Activated naive CD4-positive, alpha-beta T cell treated with anti-CD3 and anti-CD28 coated beads, Interleukin-2, amount 50 U/mL, for 24 hours (primary cell): Measurements from ENCODE around the gene DPP9.
A peak's percentile ranks its signal among the peaks of the same experiment; 100 is the strongest.

Experiments
- H3K27ac Mint-ChIP-seq: one replicate; pipeline ENCODE4 v1.8.0; 2021; ENCODE audit warnings: mild to moderate bottlenecking, mixed read lengths
- H3K27me3 Mint-ChIP-seq: one replicate; pipeline ENCODE4 v1.8.0; 2021; ENCODE audit warnings: mixed read lengths
- H3K36me3 Mint-ChIP-seq: one replicate; pipeline ENCODE4 v1.8.0; 2021; ENCODE audit warnings: mixed read lengths
- H3K4me1 Mint-ChIP-seq: one replicate; pipeline ENCODE4 v1.8.0; 2021; ENCODE audit warnings: mixed read lengths
- H3K4me3 Mint-ChIP-seq: one replicate; pipeline ENCODE4 v1.8.0; 2021; ENCODE audit warnings: mild to moderate bottlenecking, mixed read lengths
- H3K9me3 Mint-ChIP-seq: one replicate; pipeline ENCODE4 v1.8.0; 2021; ENCODE audit warnings: mixed read lengths

DPP9 gene

DNA sequence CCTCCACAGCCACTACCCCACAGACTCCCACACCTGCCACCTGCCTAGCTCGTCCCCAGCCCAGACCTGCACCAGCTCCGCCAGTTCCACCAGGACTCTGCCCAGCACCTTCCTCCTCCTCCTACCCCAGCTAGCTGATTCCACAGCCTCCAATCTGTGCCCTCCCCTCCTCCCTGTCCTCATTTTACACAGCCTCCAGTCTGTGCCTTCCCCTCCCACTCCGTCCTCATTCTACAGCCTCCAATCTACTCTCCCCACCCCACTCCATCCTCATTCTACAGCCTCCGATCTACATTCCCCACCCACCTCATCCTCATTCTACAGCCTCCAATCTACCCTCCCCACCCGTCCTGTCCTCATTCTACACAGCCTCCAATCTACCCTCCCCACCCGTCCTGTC, 60.8 kb downstream of the DPP9 start:
- Mint-ChIP-seq H3K36me3 (no peaks in the 10 kb centered on the region), H3K4me1 (peaks cover 4% of the 10 kb centered on the region), H3K27ac (no peak overlapping the region), H3K4me3 (no peak overlapping the region), H3K9me3 (no peaks in the 10 kb centered on the region), H3K27me3 (no peaks in the 10 kb centered on the region)

DNA sequence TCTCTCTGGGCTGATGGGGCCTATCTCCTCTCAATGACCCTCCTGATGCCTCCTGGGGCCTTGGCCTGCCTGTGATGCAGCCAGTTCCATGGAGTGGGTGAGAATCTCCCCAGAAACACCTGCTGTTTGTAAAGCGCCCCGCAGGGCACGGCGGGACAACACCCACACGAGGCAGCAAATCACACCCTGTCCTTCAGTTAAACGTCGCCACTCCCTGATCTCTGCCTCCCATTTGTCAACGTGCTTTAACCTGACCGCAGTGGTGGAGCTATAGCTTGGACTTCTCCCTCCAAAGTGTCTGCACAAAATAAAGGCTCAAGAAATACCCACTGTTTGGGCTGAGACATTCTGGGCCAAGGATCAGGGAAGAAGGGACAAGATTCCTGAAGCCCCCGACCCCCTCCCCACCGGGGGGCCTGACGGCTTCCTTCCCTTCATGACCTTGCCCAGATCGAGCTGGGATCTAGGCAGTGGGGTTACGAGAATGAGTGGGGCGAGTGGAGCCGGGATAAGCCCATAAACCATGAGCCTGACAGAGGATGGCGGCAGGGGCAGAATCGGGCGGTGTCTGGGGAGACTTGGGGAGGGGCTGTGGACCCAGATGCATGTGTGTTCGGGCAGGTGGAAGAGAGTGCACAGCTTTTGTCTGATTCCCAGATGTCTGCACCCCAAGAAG, 61.5 kb downstream of the DPP9 start:
- peak overlapping the region; percentile 59 for H3K27ac Mint-ChIP-seq

DNA sequence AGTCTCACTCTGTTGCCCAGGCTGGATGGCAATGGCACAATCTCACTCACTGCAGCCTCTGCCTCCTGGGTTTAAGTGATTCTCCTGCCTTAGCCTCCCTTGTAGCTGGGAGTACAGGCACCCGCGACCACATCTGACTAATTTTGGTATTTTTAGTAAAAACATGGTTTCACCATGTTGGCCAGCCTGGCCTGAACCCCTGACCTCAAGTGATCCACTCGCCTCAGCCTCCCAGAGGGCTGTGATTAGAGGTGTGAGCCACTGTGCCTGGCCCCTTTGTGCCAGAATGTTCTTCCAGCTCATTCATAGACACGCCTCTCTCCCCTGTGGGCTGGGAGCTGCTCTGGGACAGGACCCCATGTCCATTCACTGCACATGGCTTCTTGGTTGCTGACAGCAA, 62.6 kb downstream of the DPP9 start:
- Mint-ChIP-seq H3K4me3 (no peak overlapping the region), H3K9me3 (no peaks in the 10 kb centered on the region), H3K36me3 (no peaks in the 10 kb centered on the region), H3K27me3 (no peaks in the 10 kb centered on the region), H3K4me1 (peaks cover 4% of the 10 kb centered on the region), H3K27ac (no peak overlapping the region)

More for the DNA sequence above, 61.5 kb downstream of the DPP9 start:
- H3K27me3 Mint-ChIP-seq, result no peaks in the 10 kb centered on the region
- H3K9me3 Mint-ChIP-seq, result no peaks in the 10 kb centered on the region
- no peaks in the 10 kb centered on the region for H3K36me3 Mint-ChIP-seq
- no peak overlapping the region for H3K4me3 Mint-ChIP-seq
- peaks cover 4% of the 10 kb centered on the region for H3K4me1 Mint-ChIP-seq

DNA sequence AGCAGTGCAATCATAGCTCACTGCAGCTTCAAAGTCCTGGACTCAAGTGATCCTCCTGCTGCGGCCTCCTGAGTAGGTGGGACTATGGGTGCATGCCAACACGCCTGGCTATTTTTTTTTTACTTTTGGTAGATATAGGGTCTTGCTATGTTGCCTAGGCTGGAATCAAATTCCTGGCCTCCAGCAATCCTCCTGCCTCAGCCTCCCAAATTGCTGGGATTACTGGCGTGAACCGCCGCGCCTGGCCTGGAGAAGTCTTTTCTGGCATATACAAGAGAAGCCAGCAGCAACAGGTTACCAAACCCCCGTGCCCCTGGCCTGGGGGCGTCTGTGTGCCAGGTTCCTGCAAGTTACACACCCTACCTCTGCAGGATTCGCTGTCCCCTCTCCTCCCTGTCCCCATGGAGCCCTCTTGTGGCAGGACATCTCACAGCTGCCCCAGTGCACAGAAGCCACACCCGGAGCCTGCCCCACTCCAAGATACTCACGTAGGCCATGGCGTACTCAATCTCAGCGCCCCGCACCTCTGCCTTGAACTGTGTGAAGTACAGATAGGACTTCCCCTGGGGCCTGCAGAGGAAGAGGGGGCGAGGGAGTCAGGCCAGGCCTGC, 63.4 kb downstream of the DPP9 start:
- H3K4me1 Mint-ChIP-seq, result peaks cover 4% of the 10 kb centered on the region
- H3K36me3 Mint-ChIP-seq, result no peaks in the 10 kb centered on the region
- H3K4me3 Mint-ChIP-seq, result no peak overlapping the region
- H3K27ac Mint-ChIP-seq, result no peak overlapping the region
- no peaks in the 10 kb centered on the region for H3K9me3 Mint-ChIP-seq
- H3K27me3 Mint-ChIP-seq, result no peaks in the 10 kb centered on the region

DNA sequence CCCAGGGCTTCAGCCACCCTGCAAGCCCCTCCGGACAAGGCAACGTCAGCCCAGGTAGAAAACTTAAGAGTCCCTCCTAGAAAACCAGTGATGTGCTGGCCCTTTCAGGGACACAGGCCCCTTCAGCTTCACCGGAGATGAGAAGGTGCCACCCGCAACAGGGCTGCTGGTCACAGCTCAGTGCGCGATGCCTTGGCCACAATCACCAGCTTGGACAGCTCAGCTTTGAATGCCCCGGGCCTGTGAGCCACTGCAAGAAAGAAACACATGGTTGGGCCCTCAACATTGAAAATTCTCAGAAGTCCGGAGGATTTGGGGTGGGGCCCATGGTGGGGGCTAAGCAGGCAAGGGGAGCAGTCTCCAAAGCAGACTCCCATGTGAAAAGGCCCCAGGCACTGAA, 65.8 kb downstream of the DPP9 start:
- H3K27ac Mint-ChIP-seq, result no peak overlapping the region
- H3K27me3 Mint-ChIP-seq, result no peaks in the 10 kb centered on the region
- H3K36me3 Mint-ChIP-seq, result peaks cover 3% of the 10 kb centered on the region
- H3K9me3 Mint-ChIP-seq, result no peaks in the 10 kb centered on the region
- H3K4me3 Mint-ChIP-seq, result no peak overlapping the region
- peaks cover 4% of the 10 kb centered on the region for H3K4me1 Mint-ChIP-seq

DNA sequence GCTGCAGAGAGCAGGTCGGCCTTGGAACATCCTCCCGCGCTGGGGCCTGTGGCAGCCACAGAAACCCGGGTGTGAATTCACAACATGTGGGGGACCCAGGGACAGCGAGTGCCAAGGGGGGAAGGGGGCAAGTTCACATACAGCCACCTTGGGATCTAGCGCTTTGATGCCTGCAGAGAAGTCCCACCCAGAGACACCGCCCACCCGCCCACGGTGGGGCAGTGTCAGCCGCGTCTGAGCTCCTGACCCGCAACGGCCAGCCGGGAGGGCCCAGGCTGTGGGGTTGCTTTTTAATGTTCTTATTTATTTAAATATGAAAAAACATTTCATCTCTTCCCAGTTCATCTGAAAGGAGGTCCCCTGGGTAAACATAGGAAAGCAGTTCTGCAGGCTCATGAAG, 66.4 kb downstream of the DPP9 start:
- Mint-ChIP-seq H3K4me3 (no peak overlapping the region), H3K9me3 (no peaks in the 10 kb centered on the region), H3K36me3 (peaks cover 3% of the 10 kb centered on the region), H3K27ac (no peak overlapping the region), H3K4me1 (peaks cover 4% of the 10 kb centered on the region), H3K27me3 (no peaks in the 10 kb centered on the region)

DNA sequence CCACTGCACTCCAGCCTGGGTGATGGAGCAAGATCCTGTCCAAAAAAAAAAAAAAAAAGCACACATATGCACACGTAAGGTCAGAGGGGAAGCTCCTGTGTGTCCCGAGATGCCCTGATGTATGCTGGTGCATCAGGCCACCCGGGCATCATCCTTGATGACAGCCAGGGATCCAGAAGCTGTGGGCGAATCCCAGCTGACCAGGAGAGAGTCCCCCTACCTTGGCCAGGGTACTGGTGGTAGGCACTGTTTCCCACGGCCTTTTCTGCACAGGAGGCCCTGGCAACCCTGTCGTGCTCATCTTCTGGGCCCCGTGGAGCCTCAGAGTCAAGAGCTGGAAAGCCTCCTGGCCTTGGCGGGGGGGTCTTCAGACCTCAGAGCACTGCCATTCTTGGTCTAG, 67.5 kb downstream of the DPP9 start:
- Mint-ChIP-seq H3K27ac (no peak overlapping the region), H3K4me1 (peaks cover 1% of the 10 kb centered on the region), H3K27me3 (no peaks in the 10 kb centered on the region), H3K9me3 (no peaks in the 10 kb centered on the region), H3K36me3 (peaks cover 3% of the 10 kb centered on the region), H3K4me3 (no peak overlapping the region)

DNA sequence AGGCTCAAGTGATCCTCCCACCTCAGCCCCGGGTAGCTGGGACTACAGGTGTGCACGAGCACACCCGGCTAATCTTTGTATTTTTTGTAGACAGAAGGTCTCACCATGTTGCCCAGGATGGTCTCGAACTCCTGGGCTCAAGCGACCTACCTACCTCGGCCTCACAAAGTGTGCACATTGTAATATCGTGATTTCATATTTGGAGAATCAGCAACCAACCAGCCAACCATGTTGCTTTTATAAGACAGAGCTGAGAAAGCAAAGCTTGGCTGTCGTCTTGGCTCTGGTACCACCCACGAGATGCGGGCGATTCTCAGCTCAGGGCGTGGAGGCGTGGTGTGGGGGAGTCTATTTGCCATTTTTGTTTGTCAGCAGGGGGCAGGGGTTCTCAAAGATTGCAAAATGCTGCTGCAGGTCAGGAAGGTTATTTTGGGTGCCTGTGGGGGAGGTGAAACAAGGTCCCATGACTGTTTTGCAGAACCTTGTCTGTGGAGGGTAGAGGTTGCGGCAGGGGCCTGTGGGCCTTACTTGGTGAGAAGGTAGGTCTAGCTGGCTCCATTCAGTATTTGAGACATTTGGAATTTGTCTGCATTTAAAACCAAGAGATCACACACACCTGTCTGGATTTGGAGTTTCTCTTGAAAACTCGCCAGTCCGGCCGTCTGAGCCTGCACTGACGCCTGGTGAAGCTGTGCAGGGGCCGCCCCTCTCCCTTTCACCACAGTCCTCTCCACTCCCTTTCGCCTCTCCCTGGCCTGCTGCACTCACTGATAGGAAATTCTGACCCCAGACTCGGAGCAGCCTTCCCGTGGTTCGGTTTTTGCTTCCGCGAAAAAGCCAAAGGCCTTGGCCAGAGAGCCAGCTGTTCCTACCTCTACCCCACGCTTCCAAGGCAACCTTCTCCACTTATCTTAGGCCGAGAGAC, 68.9 kb downstream of the DPP9 start:
- H3K36me3 Mint-ChIP-seq, result peaks cover 3% of the 10 kb centered on the region
- H3K27ac Mint-ChIP-seq, result no peak overlapping the region
- no peaks in the 10 kb centered on the region for H3K27me3 Mint-ChIP-seq
- no peaks in the 10 kb centered on the region for H3K9me3 Mint-ChIP-seq
- no peaks in the 10 kb centered on the region for H3K4me1 Mint-ChIP-seq
- no peak overlapping the region for H3K4me3 Mint-ChIP-seq

DNA sequence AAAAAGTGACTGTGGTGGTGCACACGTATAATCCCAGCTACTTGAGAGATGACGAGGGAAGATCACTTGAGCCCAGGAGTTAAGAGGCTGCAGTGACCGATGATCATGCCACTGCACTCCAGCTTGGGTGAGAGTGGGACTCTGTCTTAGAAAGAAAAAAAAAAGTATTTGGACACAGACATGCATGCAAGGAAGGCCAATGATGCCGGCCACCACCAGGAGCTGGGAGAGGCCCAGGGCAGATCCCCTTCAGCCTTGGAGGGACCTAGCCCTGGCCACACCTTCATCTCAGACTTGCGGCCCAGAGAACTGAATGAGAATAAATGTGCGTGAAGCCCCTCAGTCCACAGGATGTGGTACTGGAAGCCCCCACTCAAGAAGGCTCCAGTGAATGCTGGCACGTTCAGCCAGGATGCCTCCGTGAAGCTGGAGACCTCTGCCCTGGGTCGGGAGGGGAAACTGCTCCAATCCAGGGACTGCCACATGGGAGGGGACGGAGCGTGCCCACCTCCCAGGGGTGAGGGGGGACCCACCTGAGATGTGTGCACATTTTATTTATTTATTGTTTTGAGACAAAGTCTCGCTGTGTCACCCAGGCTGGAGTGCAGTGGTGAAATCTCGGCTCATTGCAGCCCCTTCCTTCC, 69.7 kb downstream of the DPP9 start:
- H3K4me1 Mint-ChIP-seq, result no peaks in the 10 kb centered on the region
- H3K9me3 Mint-ChIP-seq, result no peaks in the 10 kb centered on the region
- H3K36me3 Mint-ChIP-seq, result peaks cover 3% of the 10 kb centered on the region
- no peaks in the 10 kb centered on the region for H3K27me3 Mint-ChIP-seq
- no peak overlapping the region for H3K4me3 Mint-ChIP-seq
- H3K27ac Mint-ChIP-seq, result no peak overlapping the region

DNA sequence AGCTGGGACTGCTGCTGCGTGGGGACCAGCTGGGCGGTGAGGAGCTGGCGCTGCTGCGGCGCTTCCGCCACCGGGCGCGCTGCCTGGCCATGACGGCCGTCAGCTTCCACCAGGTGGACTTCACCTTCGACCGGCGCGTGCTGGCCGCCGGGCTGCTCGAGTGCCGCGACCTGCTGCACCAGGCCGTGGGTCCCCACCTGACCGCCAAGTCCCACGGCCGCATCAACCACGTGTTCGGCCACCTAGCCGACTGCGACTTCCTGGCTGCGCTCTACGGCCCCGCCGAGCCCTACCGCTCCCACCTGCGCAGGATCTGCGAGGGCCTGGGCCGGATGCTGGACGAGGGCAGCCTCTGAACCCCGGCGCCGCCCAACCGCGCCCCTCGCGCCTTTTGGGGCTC, 71.6 kb downstream of the DPP9 start:
- H3K4me1 Mint-ChIP-seq, result no peaks in the 10 kb centered on the region
- peaks cover 3% of the 10 kb centered on the region for H3K36me3 Mint-ChIP-seq
- no peaks in the 10 kb centered on the region for H3K27me3 Mint-ChIP-seq
- H3K4me3 Mint-ChIP-seq, result no peak overlapping the region
- no peak overlapping the region for H3K27ac Mint-ChIP-seq
- H3K9me3 Mint-ChIP-seq, result no peaks in the 10 kb centered on the region

DNA sequence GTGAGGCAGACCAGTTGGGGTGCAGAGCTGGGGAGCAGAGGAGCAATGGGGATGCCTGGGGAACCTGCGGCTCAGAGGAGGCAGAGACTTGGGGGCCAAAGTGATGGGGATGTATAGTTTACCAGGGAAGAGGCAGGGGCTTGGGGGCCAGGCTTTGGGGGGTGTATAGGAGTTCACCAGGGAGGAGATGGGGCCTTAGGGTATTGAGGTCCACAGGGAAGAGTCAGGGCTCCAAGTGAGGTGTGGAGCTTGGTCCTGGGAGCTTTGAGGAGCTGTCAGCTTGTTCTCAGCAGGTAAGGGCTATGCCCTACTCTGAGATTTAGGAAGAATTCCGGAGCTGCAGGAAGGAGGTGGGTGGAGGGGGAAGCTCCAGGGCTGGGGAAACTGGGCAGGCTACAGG, 73.5 kb downstream of the DPP9 start:
- Mint-ChIP-seq H3K4me3 (no peak overlapping the region), H3K27ac (peak overlapping the region; percentile 62), H3K27me3 (no peaks in the 10 kb centered on the region), H3K36me3 (peaks cover 2% of the 10 kb centered on the region), H3K9me3 (no peaks in the 10 kb centered on the region), H3K4me1 (no peaks in the 10 kb centered on the region)

DNA sequence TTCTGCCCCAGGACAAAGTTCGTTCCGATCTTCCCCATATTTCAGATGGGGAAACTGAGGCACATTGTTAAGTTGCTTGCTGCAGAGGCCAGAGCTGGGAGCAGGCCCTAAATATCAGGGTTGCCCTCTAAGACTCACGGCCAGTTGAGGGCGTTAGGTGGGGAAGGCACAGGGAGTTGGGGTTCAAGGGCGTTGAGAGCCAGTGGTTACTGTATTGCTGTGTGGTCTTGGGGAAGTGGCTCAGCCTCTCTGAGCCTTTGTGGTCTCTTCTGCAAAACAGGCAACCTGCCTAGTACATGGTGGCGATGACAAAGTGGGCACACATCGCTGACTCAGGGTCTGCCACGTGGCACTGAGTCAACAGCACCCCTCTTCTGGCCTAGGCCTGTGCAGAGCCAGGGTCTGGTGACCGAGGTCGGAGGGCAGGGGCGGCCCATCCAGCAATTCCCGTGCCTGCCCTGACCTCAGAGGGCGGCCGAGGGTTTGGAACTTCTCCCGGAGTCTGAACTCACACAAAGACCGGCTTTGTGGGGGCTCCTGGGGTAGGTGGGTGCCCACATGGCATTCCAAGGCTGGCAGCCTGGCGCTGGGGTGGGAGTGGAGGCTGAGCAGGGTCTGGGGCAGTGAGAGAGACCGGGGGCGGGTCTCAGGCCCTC, 74.1 kb downstream of the DPP9 start:
- Mint-ChIP-seq H3K4me3 (no peak overlapping the region), H3K36me3 (no peaks in the 10 kb centered on the region), H3K4me1 (no peaks in the 10 kb centered on the region), H3K27me3 (no peaks in the 10 kb centered on the region), H3K9me3 (no peaks in the 10 kb centered on the region), H3K27ac (no peak overlapping the region)

DNA sequence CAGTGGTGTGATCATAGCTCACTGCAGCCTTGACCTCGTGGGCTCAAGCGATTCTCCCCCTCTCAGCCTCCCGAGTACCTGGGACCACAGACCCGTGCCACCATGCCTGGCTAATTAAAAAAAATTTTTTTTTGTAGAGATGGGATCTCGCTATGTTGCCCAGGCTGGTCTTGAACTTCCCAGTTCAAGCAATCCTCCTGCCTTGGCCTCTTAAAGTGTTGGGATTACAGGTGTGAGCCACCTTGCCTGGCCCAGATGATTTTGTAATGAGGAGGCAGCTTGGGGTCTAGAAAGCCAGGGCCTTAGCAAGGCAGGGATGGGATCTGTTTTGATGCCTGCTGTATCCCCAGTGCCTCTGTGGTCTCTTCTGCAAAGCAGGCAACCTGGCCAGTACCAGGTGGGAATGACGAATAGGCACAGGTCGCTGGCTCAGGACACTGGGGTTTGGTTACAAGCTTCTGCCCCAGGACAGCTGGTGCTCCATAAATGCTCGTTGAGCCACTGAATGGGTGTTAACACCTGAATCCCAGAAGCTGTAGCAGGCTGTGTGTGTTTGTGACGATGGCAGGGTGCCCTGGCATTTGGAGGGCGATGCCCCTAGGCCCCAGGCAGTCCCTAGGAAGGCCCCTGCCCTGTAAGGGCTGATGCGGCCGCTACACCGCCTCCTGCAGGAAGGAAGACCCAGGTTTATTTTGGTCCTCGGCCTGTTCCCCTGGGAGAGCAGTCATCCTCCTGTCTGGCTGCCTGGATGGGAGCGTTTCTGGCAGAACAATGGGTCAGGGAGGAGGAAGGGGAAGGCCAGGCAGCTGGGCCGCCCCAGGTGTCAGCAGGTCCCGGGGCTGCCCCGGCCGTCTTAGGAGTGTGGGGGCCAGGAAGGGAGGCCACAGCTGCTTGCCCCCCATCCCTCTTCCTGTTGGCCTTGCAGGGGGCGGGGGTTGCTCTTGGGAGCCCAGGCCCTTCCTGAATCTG, 75.7 kb downstream of the DPP9 start:
- Mint-ChIP-seq H3K9me3 (no peaks in the 10 kb centered on the region), H3K27me3 (no peaks in the 10 kb centered on the region), H3K36me3 (no peaks in the 10 kb centered on the region), H3K4me3 (no peak overlapping the region), H3K27ac (no peak overlapping the region), H3K4me1 (no peaks in the 10 kb centered on the region)

DNA sequence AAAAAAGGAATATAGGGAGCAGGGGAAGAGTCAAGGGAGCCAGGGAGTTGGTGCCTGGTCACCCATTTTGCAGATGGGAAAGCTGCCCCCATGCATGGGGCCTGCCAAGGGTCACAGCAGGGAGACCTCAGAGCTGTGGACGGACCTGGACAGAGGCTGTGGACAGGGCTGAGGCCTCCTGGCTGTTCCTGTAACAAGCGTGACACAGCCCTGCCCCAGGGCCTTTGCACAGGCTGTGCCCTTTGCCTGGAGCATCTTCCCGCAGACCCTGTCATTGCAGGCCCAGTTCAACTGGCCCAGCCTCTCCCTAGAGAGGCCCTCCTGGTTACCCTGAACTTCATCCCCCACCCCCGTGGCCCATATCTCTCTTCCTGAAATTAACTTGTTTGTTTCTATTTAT, 77.9 kb downstream of the DPP9 start:
- H3K27ac Mint-ChIP-seq, result no peak overlapping the region
- no peaks in the 10 kb centered on the region for H3K27me3 Mint-ChIP-seq
- H3K4me3 Mint-ChIP-seq, result no peak overlapping the region
- no peaks in the 10 kb centered on the region for H3K9me3 Mint-ChIP-seq
- peaks cover 5% of the 10 kb centered on the region for H3K4me1 Mint-ChIP-seq
- H3K36me3 Mint-ChIP-seq, result no peaks in the 10 kb centered on the region
